ENCODE measurements around the gene MCTP2.

Gene MCTP2

GRCh38 chr15:94279736-94280135 is 48.4 kb downstream of the MCTP2 start:
- Histone ChIP-seq H3K4me1 (ENCODE audit: control insufficient read depth in 2 of 2, insufficient read depth in 1 of 2, low read depth in 1 of 2, low read length in 2 of 2) (no peaks in the 10 kb centered on the region), H3K36me3 (replicated peaks in 1 of 2; ENCODE audit: control insufficient read depth in 2 of 2, insufficient read depth in 2 of 2, low read length in 2 of 2) (no peaks in the 10 kb centered on the region), H2BK15ac (ENCODE audit: low read length) (no peak overlapping the region), H2BK120ac (ENCODE audit: low read depth, low read length) (no peak overlapping the region), H3K4ac (ENCODE audit: low read length) (no peak overlapping the region), H2BK12ac (ENCODE audit: low read length) (no peak overlapping the region), H2BK5ac (ENCODE audit: low read length) (no peak overlapping the region), H2AFZ (ENCODE audit: low read length) (no peak overlapping the region), H3K79me1 (ENCODE audit: low read depth, low read length) (no peaks in the 10 kb centered on the region), H4K91ac (ENCODE audit: low read depth, low read length, poor library complexity) (no peak overlapping the region), H3K9me3 (replicated peaks in 1 of 2; ENCODE audit: control insufficient read depth in 2 of 2, insufficient read depth in 1 of 2, low read depth in 1 of 2, low read length in 2 of 2) (no peaks in the 10 kb centered on the region), H2AK5ac (ENCODE audit: low read depth, low read length) (no peak overlapping the region), H3K27ac (replicated peaks; ENCODE audit: low read length) (no peak overlapping the region), H3K9ac (ENCODE audit: low read depth, low read length, poor library complexity) (no peak overlapping the region), H3K23ac (ENCODE audit: low read depth, low read length, poor library complexity) (no peak overlapping the region), H3K4me3 (ENCODE audit: low read length in 2 of 2) (no peak overlapping the region), H3K27me3 (ENCODE audit: control insufficient read depth in 3 of 3, insufficient read depth in 3 of 3, low read depth in 1 of 3, low read length in 3 of 3) (no peaks in the 10 kb centered on the region), H3K18ac (ENCODE audit: low read length) (no peak overlapping the region), H4K8ac (ENCODE audit: low read depth, low read length) (no peak overlapping the region), H3K4me2 (ENCODE audit: insufficient read depth, low read length, poor library complexity, severe bottlenecking) (no peak overlapping the region), H3K14ac (ENCODE audit: low read length) (no peak overlapping the region)
- WGBS, 2 donors (ENCODE audit: extremely low coverage in 2 of 2, insufficient read length in 2 of 2, insufficient replicate concordance in 1 of 2): no CpG with 5 or more reads among the region's 2 CpGs
- no peak for DNase-seq (ENCODE audit: low spot score)

DNA sequence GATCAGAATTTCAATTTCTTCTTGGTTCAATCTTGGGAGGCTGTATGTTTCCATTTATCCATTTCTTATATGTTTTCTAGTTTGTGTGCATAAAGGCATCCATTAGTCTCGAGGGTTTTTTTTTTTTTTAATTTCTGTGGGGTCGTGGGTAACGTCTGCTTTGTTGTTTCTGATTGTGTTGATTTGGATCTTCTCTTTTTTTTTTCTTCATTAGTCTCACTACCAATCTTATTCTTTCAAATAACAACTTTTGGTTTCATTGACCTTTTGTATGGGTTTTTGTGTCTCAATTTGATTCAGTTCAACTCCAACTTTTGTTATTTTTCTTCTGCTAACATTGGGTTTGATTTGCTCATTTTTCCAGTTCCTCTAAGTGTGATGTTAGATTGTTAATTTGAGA is 48.9 kb downstream of the MCTP2 start:
- Histone ChIP-seq H3K36me3 (replicated peaks in 1 of 2; ENCODE audit: control insufficient read depth in 2 of 2, insufficient read depth in 2 of 2, low read length in 2 of 2) (no peaks in the 10 kb centered on the region), H3K4me3 (ENCODE audit: low read length in 2 of 2) (no peak overlapping the region), H2AK5ac (ENCODE audit: low read depth, low read length) (no peak overlapping the region), H3K27me3 (ENCODE audit: control insufficient read depth in 3 of 3, insufficient read depth in 3 of 3, low read depth in 1 of 3, low read length in 3 of 3) (no peaks in the 10 kb centered on the region), H3K79me1 (ENCODE audit: low read depth, low read length) (no peaks in the 10 kb centered on the region), H3K14ac (ENCODE audit: low read length) (no peak overlapping the region), H2BK120ac (ENCODE audit: low read depth, low read length) (no peak overlapping the region), H4K8ac (ENCODE audit: low read depth, low read length) (no peak overlapping the region), H2BK5ac (ENCODE audit: low read length) (no peak overlapping the region), H4K91ac (ENCODE audit: low read depth, low read length, poor library complexity) (no peak overlapping the region), H3K4ac (ENCODE audit: low read length) (no peak overlapping the region), H3K4me1 (ENCODE audit: control insufficient read depth in 2 of 2, insufficient read depth in 1 of 2, low read depth in 1 of 2, low read length in 2 of 2) (no peaks in the 10 kb centered on the region), H3K23ac (ENCODE audit: low read depth, low read length, poor library complexity) (no peak overlapping the region), H2BK15ac (ENCODE audit: low read length) (no peak overlapping the region), H3K4me2 (ENCODE audit: insufficient read depth, low read length, poor library complexity, severe bottlenecking) (no peak overlapping the region), H3K18ac (ENCODE audit: low read length) (no peak overlapping the region), H2BK12ac (ENCODE audit: low read length) (no peak overlapping the region), H3K9ac (ENCODE audit: low read depth, low read length, poor library complexity) (no peak overlapping the region), H3K27ac (replicated peaks; ENCODE audit: low read length) (no peak overlapping the region), H3K9me3 (replicated peaks in 1 of 2; ENCODE audit: control insufficient read depth in 2 of 2, insufficient read depth in 1 of 2, low read depth in 1 of 2, low read length in 2 of 2) (no peaks in the 10 kb centered on the region), H2AFZ (ENCODE audit: low read length) (no peak overlapping the region)
- WGBS, 2 donors (ENCODE audit: extremely low coverage in 2 of 2, insufficient read length in 2 of 2, insufficient replicate concordance in 1 of 2): no CpG with 5 or more reads among the region's 3 CpGs
- no peak for DNase-seq (ENCODE audit: low spot score)

DNA sequence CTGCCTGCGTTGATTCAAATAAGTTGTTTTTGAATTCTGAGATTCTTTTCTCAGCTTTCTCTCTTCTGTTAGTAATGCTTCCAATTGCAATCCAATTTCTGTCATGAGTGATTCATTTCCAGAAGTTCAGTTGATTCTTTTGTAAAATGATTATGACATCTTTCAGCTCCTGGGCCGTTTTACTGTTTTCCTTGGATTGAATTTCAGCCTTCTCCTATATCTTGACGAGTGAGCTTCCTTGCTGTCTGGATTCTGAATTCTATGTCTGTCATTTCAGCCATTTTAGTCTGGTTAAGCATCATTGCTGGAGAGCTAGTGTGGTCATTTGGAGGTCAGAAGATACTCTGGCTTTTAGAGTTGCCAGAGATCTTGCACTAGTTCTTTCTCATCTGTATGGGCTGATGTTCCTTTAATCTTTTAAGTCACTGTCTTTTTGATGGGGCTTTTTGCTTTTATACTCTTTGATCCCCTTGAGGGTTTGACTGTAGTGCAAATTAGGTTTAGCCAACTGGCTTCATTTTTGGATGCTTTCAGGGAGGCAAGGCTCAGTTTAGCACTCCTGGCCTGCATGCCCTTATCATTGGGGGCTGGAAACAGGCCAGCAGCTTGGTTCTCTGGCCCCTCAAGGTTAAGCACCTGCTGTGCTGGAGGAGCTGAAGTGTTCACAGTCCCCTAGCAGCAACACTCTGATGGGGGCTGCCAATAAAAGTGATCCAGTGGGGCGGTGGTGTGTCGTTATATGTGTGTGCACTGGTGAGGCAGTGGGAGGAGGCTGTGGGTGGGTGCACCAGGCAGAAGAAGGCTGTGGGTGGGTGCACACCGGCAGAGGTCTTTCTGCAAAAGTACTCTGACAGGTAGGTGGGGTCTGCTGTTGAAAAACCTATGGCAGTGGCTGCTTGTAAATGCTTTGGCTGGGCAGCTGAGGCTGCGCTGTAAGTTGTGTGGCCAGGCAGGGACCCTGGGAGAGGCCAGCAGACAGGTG is 51.2 kb downstream of the MCTP2 start:
- H3K79me1 ChIP-seq (ENCODE audit: low read depth, low read length): no peaks in the 10 kb centered on the region
- H3K36me3 ChIP-seq (replicated peaks in 1 of 2; ENCODE audit: control insufficient read depth in 2 of 2, insufficient read depth in 2 of 2, low read length in 2 of 2): no peaks in the 10 kb centered on the region
- H2AFZ ChIP-seq (ENCODE audit: low read length): no peak overlapping the region
- H3K9me3 ChIP-seq (replicated peaks in 1 of 2; ENCODE audit: control insufficient read depth in 2 of 2, insufficient read depth in 1 of 2, low read depth in 1 of 2, low read length in 2 of 2): no peaks in the 10 kb centered on the region
- no peaks in the 10 kb centered on the region for H3K4me1 ChIP-seq (ENCODE audit: control insufficient read depth in 2 of 2, insufficient read depth in 1 of 2, low read depth in 1 of 2, low read length in 2 of 2)
- H3K4me2 ChIP-seq (ENCODE audit: insufficient read depth, low read length, poor library complexity, severe bottlenecking): no peak overlapping the region
- no peak overlapping the region for H3K9ac ChIP-seq (ENCODE audit: low read depth, low read length, poor library complexity)
- H3K14ac ChIP-seq (ENCODE audit: low read length): no peak overlapping the region
- H2BK5ac ChIP-seq (ENCODE audit: low read length): no peak overlapping the region
- no peak overlapping the region for H4K8ac ChIP-seq (ENCODE audit: low read depth, low read length)
- H2BK120ac ChIP-seq (ENCODE audit: low read depth, low read length): no peak overlapping the region
- no peak overlapping the region for H3K4ac ChIP-seq (ENCODE audit: low read length)
- no peak overlapping the region for H2AK5ac ChIP-seq (ENCODE audit: low read depth, low read length)
- no peak for DNase-seq (ENCODE audit: low spot score)
- no CpG with 5 or more reads among the region's 7 CpGs for WGBS, 2 donors (ENCODE audit: extremely low coverage in 2 of 2, insufficient read length in 2 of 2, insufficient replicate concordance in 1 of 2)
- H3K27me3 ChIP-seq (ENCODE audit: control insufficient read depth in 3 of 3, insufficient read depth in 3 of 3, low read depth in 1 of 3, low read length in 3 of 3): no peaks in the 10 kb centered on the region
- H3K4me3 ChIP-seq (ENCODE audit: low read length in 2 of 2): no peak overlapping the region
- H2BK12ac ChIP-seq (ENCODE audit: low read length): no peak overlapping the region
- H2BK15ac ChIP-seq (ENCODE audit: low read length): no peak overlapping the region
- H3K23ac ChIP-seq (ENCODE audit: low read depth, low read length, poor library complexity): peak overlapping the region; percentile 35
- no peak overlapping the region for H4K91ac ChIP-seq (ENCODE audit: low read depth, low read length, poor library complexity)
- no peak overlapping the region for H3K18ac ChIP-seq (ENCODE audit: low read length)
- no peak overlapping the region for H3K27ac ChIP-seq (replicated peaks; ENCODE audit: low read length)

GRCh38 chr15:94286583-94286982 is 55.2 kb downstream of the MCTP2 start:
- Histone ChIP-seq H3K4me2 (ENCODE audit: insufficient read depth, low read length, poor library complexity, severe bottlenecking) (no peak overlapping the region), H3K18ac (ENCODE audit: low read length) (no peak overlapping the region), H2BK15ac (ENCODE audit: low read length) (no peak overlapping the region), H3K23ac (ENCODE audit: low read depth, low read length, poor library complexity) (no peak overlapping the region), H2BK5ac (ENCODE audit: low read length) (no peak overlapping the region), H3K14ac (ENCODE audit: low read length) (no peak overlapping the region), H3K27me3 (ENCODE audit: control insufficient read depth in 3 of 3, insufficient read depth in 3 of 3, low read depth in 1 of 3, low read length in 3 of 3) (no peaks in the 10 kb centered on the region), H2AK5ac (ENCODE audit: low read depth, low read length) (no peak overlapping the region), H3K9ac (ENCODE audit: low read depth, low read length, poor library complexity) (no peak overlapping the region), H4K8ac (ENCODE audit: low read depth, low read length) (no peak overlapping the region), H3K79me1 (ENCODE audit: low read depth, low read length) (no peaks in the 10 kb centered on the region), H3K27ac (replicated peaks; ENCODE audit: low read length) (no peak overlapping the region), H2AFZ (ENCODE audit: low read length) (no peak overlapping the region), H2BK120ac (ENCODE audit: low read depth, low read length) (no peak overlapping the region), H3K36me3 (replicated peaks in 1 of 2; ENCODE audit: control insufficient read depth in 2 of 2, insufficient read depth in 2 of 2, low read length in 2 of 2) (no peaks in the 10 kb centered on the region), H4K91ac (ENCODE audit: low read depth, low read length, poor library complexity) (no peak overlapping the region), H3K4me1 (ENCODE audit: control insufficient read depth in 2 of 2, insufficient read depth in 1 of 2, low read depth in 1 of 2, low read length in 2 of 2) (no peaks in the 10 kb centered on the region), H3K9me3 (replicated peaks in 1 of 2; ENCODE audit: control insufficient read depth in 2 of 2, insufficient read depth in 1 of 2, low read depth in 1 of 2, low read length in 2 of 2) (no peaks in the 10 kb centered on the region), H3K4me3 (ENCODE audit: low read length in 2 of 2) (no peak overlapping the region), H2BK12ac (ENCODE audit: low read length) (no peak overlapping the region), H3K4ac (ENCODE audit: low read length) (no peak overlapping the region)
- no CpG with 5 or more reads among the region's 3 CpGs for WGBS, 2 donors (ENCODE audit: extremely low coverage in 2 of 2, insufficient read length in 2 of 2, insufficient replicate concordance in 1 of 2)
- no peak for DNase-seq (ENCODE audit: low spot score)
